LNCAP (cell line): ENCODE data around the gene RASGEF1C.

Source experiments
- TF ChIP-seq, protein P1 (sequence below): fragments of 450-650 bp; IDR thresholded peaks from 2 replicates; pipeline ENCODE4 v1.5.1; 2017; ENCODE audit warnings: mild to moderate bottlenecking

Gene RASGEF1C

DNA sequence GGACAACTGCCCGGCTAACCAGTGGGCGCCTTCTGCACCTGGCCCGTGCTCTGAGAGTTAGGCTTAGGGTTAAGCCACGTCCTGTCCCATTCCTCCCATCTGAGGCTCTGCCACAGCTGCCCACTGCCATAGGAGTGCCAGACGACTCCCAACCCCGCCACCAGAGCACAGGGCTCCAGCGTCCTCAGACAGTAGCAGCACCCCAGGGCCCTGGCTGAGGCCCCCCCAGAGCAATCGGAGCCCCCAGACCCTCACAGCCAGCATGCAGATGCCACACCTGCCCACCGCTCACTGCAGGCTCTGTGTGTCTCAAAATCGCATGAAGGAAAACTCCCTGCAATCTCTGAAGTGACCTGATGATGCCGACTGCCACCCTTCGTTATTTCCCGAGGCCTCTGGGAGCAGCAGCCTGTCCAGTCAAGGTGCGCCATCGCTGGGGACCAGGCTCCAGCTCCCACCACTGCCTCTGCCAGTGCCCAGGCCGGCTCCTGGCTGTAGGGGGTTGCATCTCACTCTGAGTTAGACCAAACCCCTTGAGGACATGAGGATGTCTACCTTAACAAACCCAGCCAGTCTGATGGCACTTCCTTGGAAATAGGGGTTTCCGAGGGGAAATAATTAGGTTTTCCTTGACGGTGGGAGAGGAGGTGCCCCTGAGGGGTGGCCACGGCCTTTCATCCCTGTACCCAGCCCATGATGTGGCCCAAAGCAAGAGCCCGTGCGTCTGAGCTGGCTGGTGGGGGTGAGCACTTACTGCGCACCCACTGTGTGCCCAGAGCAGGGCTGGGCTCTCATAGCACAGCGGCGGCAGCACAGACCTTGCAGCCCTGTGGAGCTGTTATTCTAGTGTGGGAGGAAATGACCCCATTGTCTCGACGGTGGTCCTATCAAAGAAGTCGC is 79.5 kb downstream of the RASGEF1C start:
- TF ChIP-seq, protein P1, sequence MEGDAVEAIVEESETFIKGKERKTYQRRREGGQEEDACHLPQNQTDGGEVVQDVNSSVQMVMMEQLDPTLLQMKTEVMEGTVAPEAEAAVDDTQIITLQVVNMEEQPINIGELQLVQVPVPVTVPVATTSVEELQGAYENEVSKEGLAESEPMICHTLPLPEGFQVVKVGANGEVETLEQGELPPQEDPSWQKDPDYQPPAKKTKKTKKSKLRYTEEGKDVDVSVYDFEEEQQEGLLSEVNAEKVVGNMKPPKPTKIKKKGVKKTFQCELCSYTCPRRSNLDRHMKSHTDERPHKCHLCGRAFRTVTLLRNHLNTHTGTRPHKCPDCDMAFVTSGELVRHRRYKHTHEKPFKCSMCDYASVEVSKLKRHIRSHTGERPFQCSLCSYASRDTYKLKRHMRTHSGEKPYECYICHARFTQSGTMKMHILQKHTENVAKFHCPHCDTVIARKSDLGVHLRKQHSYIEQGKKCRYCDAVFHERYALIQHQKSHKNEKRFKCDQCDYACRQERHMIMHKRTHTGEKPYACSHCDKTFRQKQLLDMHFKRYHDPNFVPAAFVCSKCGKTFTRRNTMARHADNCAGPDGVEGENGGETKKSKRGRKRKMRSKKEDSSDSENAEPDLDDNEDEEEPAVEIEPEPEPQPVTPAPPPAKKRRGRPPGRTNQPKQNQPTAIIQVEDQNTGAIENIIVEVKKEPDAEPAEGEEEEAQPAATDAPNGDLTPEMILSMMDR: no peak

DNA sequence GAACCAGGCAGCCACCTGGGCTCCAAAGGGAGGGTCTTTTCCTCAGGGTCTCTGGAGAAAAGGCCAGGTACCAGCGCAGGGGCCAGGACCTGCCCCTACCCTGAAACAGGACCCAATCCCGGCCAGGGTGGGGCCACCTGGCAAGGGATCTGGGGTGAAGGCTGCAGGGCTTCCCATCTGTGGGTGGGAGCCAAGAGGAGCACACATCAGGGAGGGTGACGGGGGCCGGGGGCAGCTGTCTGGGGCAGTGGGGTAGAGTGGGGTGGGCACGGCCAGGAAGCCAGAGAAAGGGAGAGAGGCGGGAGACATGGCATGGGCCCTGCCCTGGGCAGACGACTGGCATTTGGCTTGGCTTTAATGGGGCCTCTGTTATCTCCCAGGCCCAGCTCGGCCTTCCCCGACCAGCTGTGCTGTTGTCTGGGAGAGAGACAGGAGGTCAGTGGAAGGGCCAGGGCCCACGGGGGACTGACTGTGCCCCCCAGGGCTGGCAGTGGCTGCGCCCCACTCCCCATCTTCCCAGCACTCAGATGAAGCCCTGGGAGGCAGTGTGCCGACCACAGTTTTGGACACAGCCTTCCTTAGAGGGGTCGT is 80.2 kb downstream of the RASGEF1C start:
- TF ChIP-seq, protein P1: no peak

DNA sequence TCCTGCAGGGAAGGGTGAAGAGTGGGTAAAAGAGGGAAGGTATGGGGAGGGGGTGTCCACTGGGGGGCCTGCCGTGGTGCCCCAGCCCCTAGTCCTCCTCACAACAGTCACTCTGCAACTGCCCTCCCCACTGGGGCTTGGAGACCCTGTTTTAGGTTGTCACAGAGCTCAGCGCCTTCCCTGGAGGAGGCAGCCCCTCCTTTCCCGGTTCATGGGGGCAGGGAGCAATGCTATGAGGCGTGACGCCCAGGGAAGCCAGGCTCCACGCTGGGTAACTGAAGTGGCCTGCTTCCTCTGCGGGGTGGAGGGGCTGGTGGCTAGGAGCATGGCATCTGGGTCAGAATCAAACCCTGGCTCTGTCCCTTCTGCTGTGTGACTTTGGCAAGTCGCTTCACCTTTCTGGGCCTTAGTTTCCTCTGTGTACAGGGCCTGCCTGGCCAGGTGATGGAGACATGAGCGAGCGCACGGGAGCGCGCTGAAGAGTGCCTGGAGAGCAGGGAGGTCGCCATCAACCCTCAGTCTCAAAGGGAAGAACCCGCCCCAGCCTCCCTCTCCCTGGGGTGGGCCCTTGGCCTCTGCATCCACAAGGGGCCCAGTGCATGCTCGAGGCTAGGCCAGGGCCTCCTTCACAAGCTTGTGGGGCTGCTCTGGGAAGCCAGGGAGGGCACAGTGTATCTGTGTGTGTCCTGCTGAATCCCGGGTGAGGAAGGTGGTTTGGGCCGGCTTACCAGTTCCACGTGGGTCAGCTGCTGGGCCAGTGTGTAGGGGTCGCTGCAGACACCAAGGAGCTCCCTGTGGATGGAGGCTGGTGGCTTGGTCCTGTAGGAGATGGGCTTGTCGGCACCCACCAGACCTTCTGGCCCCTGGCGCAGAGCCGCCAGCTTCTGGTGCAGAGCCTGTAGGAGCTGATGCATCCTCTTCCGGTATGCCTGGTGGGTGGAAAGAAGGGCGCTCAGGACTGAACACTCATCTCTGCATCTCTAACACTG is 81.0 kb downstream of the RASGEF1C start:
- TF ChIP-seq, protein P1: no peak

DNA sequence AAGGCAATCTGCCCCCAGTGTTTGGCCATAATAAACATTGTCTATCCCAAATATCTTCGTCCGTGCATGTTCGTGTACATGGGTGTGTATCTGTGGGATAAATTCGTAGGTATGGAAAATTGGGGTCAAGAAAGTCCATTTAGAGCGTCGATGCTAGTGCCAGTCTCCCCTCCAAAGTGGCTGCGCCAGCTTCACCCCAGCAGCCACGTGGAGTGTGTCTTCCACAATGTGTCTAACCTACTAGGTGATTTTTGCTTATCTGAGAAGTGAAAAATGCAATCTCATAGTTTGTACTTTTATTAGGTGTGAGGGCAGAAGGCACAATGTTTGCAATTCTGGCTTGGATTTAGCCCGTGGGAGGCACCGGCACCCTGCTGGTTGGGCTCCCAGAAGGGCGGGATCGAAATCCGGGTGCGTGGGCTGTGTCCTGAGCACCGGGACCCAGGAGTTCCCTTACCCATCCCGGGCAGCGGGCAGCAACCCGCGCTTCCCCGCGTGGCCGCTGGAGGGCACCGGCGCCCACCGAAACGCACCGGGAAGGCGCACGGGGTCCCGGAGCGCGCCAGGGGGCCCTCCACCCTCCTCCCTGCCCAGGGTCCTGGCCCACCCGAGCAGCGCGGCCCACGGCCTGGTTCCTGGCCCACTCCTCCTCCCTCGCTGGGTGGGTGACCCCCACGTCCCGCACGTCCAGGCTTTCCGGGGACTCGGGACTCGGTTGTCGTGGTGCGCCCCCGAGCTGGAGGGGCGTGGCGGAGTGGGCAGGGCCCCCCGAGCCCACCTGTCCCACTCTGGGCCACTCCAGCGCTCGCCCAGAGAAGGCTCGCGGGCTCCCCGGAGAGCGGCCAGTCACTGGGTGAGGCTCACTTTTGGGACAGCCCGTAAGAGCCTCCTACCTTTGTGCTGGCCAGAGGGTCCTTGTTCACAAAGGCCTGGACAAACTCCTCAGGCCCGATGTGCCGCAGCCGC is 82.0 kb downstream of the RASGEF1C start:
- TF ChIP-seq, protein P1: peak; percentile 95

DNA sequence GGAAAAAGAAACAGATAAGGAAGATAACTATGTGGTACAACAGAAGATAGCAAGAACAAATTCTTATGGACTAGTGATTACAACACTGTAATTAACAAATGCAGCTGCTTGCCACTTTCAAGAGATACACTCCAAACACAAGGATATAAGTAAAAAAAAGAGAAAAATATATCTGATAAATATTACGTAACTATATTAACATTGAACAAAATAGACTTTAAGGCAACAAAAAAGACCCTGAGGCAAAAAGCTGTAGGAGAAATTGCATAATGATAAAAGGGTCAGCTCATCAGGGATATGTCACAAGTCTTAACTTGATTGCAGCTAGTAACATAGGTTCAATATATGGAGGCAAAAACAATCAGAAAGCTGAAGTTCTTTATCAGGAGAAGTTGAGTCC is 86.1 kb downstream of the RASGEF1C start:
- TF ChIP-seq, protein P1: no peak

DNA sequence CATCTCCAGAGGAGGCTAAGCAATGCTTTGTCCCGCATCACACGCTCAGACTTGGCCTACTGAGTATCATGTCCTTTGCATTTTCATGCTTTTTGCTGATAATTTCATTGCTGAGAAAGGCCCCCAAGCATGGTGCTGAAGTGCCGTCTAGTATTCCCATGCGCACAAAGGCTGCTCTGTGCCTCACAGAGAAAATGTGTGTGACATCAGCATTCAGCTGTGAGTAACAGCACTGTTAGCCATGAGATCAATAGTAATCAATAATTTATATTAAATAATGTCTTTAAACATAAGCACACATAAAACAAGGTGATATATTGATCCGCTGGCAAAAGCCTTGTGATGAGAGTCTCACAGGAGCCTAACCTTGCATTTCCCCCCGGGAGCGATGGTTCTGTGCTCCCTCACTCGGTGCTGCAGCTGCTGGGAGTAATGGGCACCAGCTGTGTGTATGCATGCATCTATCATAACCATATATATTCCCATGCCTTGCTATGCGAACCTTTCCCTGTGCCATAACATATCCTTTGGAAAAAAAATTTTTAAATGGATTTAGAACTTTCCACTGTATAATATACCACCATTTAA is 87.1 kb downstream of the RASGEF1C start:
- TF ChIP-seq, protein P1: no peak
